Calu3 (cell line): ENCODE measurements around the gene TNFAIP8. TPM values are rescaled to one million over a fixed set of nuclear protein-coding genes. Genes with fewer than 3 reads are reported as not detected.
A peak's percentile ranks its signal among the peaks of the same experiment; 100 is the strongest.

Experiments used
- BruUV-seq: library from RNA; stranded (reverse); fragments of 400-500 nt; replicated peaks from 2 replicates; lab custom pipeline; 2021; lab: Mats Ljungman, UMichigan
- CTCF ChIA-PET: fragments of 300-600 bp; sonication (Branson Sonifier 250); formaldehyde crosslinking; loops from one replicate; lab custom pipeline; 2022; ENCODE audit warnings: antibody characterized with exemption; lab: Charles Lee
- DNase-seq: peaks from one replicate; pipeline ENCODE4 v3.0.0; 2022
- H3K27ac Mint-ChIP-seq: one replicate; pipeline ENCODE4 v1.8.0; 2022; ENCODE audit warnings: mixed read lengths; ENCODE audit not compliant: unreplicated experiment
- H3K27me3 Mint-ChIP-seq: one replicate; pipeline ENCODE4 v1.8.0; 2022; ENCODE audit warnings: mixed read lengths; ENCODE audit not compliant: unreplicated experiment
- H3K36me3 Mint-ChIP-seq: one replicate; pipeline ENCODE4 v1.8.0; 2022; ENCODE audit warnings: mild to moderate bottlenecking, moderate library complexity, mixed read lengths; ENCODE audit not compliant: insufficient read depth, unreplicated experiment
- H3K4me1 Mint-ChIP-seq: one replicate; pipeline ENCODE4 v1.8.0; 2022; ENCODE audit warnings: mild to moderate bottlenecking, low read depth, mixed read lengths; ENCODE audit not compliant: unreplicated experiment
- H3K4me3 Mint-ChIP-seq: one replicate; pipeline ENCODE4 v1.8.0; 2022; ENCODE audit warnings: mild to moderate bottlenecking, low read depth, moderate library complexity, mixed read lengths; ENCODE audit not compliant: unreplicated experiment
- H3K9me3 Mint-ChIP-seq: one replicate; pipeline ENCODE4 v1.8.0; 2022; ENCODE audit warnings: low read depth, mixed read lengths; ENCODE audit not compliant: unreplicated experiment
- intact Hi-C: fragments of 100-400 bp; cut with micrococcal nuclease; formaldehyde crosslinking; loops from one replicate; pipeline ENCODE4 v1.10.0; 2022; ENCODE audit not compliant: unreplicated experiment
- total RNA-seq: library from RNA; stranded (reverse); gene quantifications from 2 replicates; pipeline ENCODE4 v1.2.3, GENCODE V29; 2022
- TF ChIP-seq, protein P1 (sequence below): fragments of 200-600 bp; IDR thresholded peaks from one replicate; pipeline ENCODE4 v1.8.0; 2022; ENCODE audit warnings: antibody characterized with exemption; ENCODE audit not compliant: unreplicated experiment

The TNFAIP8 gene
- total RNA-seq, 1 experiment from 2014 or later = 30.6 TPM

GRCh38 chr5:119357808-119358529 is 2.1 kb downstream of the TNFAIP8 start:
- no peak overlapping the region for H3K27ac Mint-ChIP-seq
- intact Hi-C loops = no loop called here
- DNase-seq = no peak
- CTCF ChIA-PET = interaction anchor here (0.6 to 1.2 kb wide), 2 partner anchors 51 to 331 kb away, joined by 3 to 6 read pairs; no protein-coding TSS in a partner anchor
- H3K27me3 Mint-ChIP-seq = no peaks in the 10 kb centered on the region
- no TSS peak for BruUV-seq
- no peak overlapping the region for H3K4me3 Mint-ChIP-seq
- H3K36me3 Mint-ChIP-seq = peaks cover 11% of the 10 kb centered on the region
- peaks cover 77% of the 10 kb centered on the region for H3K4me1 Mint-ChIP-seq
- H3K9me3 Mint-ChIP-seq = no peaks in the 10 kb centered on the region
- TF ChIP-seq, protein P1, sequence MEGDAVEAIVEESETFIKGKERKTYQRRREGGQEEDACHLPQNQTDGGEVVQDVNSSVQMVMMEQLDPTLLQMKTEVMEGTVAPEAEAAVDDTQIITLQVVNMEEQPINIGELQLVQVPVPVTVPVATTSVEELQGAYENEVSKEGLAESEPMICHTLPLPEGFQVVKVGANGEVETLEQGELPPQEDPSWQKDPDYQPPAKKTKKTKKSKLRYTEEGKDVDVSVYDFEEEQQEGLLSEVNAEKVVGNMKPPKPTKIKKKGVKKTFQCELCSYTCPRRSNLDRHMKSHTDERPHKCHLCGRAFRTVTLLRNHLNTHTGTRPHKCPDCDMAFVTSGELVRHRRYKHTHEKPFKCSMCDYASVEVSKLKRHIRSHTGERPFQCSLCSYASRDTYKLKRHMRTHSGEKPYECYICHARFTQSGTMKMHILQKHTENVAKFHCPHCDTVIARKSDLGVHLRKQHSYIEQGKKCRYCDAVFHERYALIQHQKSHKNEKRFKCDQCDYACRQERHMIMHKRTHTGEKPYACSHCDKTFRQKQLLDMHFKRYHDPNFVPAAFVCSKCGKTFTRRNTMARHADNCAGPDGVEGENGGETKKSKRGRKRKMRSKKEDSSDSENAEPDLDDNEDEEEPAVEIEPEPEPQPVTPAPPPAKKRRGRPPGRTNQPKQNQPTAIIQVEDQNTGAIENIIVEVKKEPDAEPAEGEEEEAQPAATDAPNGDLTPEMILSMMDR = no peak

DNA sequence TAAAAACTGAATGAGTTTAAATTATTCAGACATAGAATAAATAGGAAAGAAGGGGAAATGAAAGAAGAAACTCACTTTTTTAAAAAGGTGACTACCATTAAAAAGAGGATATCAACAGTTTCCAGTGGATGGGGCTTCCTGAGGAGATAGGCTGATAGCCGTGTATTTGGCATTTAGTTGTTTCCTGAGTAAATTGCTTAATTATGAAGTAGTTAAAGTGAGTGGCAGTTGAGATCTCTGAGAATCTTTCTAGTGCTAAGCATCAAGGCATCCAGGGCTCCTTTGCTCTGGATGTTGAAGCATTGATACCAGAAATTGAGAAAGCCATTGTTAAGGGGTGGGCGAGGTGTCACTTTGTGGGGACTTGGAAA is 2.7 kb downstream of the TNFAIP8 start:
- peaks cover 11% of the 10 kb centered on the region for H3K36me3 Mint-ChIP-seq
- peak overlapping the region; percentile 46 for H3K27ac Mint-ChIP-seq
- H3K4me3 Mint-ChIP-seq = peak overlapping the region; percentile 3
- H3K27me3 Mint-ChIP-seq = no peaks in the 10 kb centered on the region
- no peaks in the 10 kb centered on the region for H3K9me3 Mint-ChIP-seq
- intact Hi-C loops = no loop called here
- DNase-seq = no peak
- H3K4me1 Mint-ChIP-seq = peaks cover 72% of the 10 kb centered on the region
- CTCF ChIA-PET = no interaction called here
- no TSS peak for BruUV-seq
- TF ChIP-seq, protein P1 = no peak

DNA sequence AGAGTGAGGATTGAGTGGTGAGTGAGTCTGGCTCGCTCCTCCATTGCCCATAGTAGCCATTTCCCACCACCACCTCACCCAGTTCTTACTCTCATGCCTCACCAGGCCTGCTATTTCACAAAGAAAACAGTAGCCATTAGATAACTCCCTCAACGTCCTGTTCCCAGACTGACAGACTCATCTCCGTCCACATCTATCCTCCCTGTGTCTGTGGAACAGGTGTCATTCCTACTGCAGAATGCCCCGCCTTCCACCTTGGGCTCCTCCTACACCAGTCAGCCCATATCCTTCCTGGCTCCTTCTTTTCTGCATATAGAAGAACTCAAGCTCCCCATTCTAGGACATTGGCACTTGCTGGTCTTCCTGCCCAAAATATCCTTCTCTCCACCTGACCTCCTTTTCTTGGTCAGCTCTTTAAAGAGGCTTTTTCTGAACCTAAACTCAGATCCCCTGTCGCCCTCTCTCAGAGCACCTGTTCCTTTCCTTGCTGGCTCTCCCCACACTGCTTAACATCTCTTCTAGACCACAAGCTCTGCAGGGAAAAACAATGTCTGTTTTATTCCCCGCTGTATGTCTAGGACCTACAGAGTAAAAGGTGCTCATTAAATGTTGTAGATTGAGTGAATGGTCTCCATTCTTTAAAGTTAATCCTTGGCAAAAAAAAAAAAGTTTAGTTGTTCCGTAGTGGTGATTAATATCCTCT is 3.2 kb downstream of the TNFAIP8 start:
- H3K36me3 Mint-ChIP-seq = peaks cover 11% of the 10 kb centered on the region
- peaks cover 67% of the 10 kb centered on the region for H3K4me1 Mint-ChIP-seq
- H3K27ac Mint-ChIP-seq = peak overlapping the region; percentile 46
- intact Hi-C loops = no loop called here
- H3K9me3 Mint-ChIP-seq = no peaks in the 10 kb centered on the region
- CTCF ChIA-PET = interaction anchor here (0.6 kb wide), 2 partner anchors 49 to 178 kb away, joined by 3 read pairs; no protein-coding TSS in a partner anchor
- no peaks in the 10 kb centered on the region for H3K27me3 Mint-ChIP-seq
- no TSS peak for BruUV-seq
- DNase-seq = no peak
- H3K4me3 Mint-ChIP-seq = peak overlapping the region; percentile 3
- TF ChIP-seq, protein P1 = no peak

GRCh38 chr5:119359737-119360413 is 4.1 kb downstream of the TNFAIP8 start:
- TF ChIP-seq, protein P1 = no peak
- no TSS peak for BruUV-seq
- CTCF ChIA-PET = interaction anchor here (0.6 to 1.4 kb wide), 3 partner anchors 30 to 177 kb away, joined by 3 to 4 read pairs (median 3); no protein-coding TSS in a partner anchor
- H3K36me3 Mint-ChIP-seq = peaks cover 11% of the 10 kb centered on the region
- H3K9me3 Mint-ChIP-seq = no peaks in the 10 kb centered on the region
- H3K4me1 Mint-ChIP-seq = peaks cover 66% of the 10 kb centered on the region
- H3K4me3 Mint-ChIP-seq = no peak overlapping the region
- no peak for DNase-seq
- intact Hi-C loops = loop anchor here (2.0 kb wide), 1 partner anchor 37 kb away; no protein-coding TSS in a partner anchor
- no peaks in the 10 kb centered on the region for H3K27me3 Mint-ChIP-seq
- H3K27ac Mint-ChIP-seq = peak overlapping the region; percentile 29
